GM23248 (cell line): Measurements from ENCODE around the gene MCL1. TPM values are rescaled to one million over a fixed set of nuclear protein-coding genes. Genes with fewer than 3 reads are reported as not detected.
A peak's percentile ranks its signal among the peaks of the same experiment; 100 is the strongest.

Experiments used
- DNase-seq: peaks from one replicate; pipeline ENCODE4 v3.0.0-alpha.2; 2015
- H2AFZ ChIP-seq: fragments of 200-600 bp; sonication (generic); 2 replicates; pipeline ENCODE4 v1.6.1; 2016; ENCODE audit warnings: antibody characterized with exemption
- H3F3A ChIP-seq: fragments of 200-600 bp; sonication (generic); 2 replicates; pipeline ENCODE4 v1.6.1; 2016; ENCODE audit warnings: mild to moderate bottlenecking, antibody characterized with exemption, mixed run types; ENCODE audit not compliant: insufficient read depth
- H3K27ac ChIP-seq: fragments of 200-600 bp; sonication (generic); 2 replicates; pipeline ENCODE4 v1.5.1; 2016; ENCODE audit warnings: mild to moderate bottlenecking
- H3K27me3 ChIP-seq: fragments of 200-600 bp; sonication (generic); replicated peaks from 2 replicates; pipeline ENCODE4 v1.6.1; 2016; ENCODE audit warnings: mild to moderate bottlenecking; ENCODE audit not compliant: insufficient read depth
- H3K36me3 ChIP-seq: fragments of 200-600 bp; sonication (generic); 2 replicates; pipeline ENCODE4 v1.6.1; 2016; ENCODE audit warnings: low read depth, mild to moderate bottlenecking
- H3K4me1 ChIP-seq: fragments of 200-600 bp; sonication (generic); 2 replicates; pipeline ENCODE4 v1.6.1; 2016; ENCODE audit warnings: mild to moderate bottlenecking; ENCODE audit not compliant: insufficient read depth
- H3K4me2 ChIP-seq: fragments of 200-600 bp; sonication (generic); one replicate; pipeline ENCODE4 v1.6.1; 2016; ENCODE audit warnings: mild to moderate bottlenecking; ENCODE audit not compliant: unreplicated experiment
- H3K4me3 ChIP-seq: fragments of 200-600 bp; sonication (generic); 2 replicates; pipeline ENCODE4 v1.5.1; 2016; ENCODE audit warnings: mild to moderate bottlenecking
- H3K79me2 ChIP-seq: fragments of 200-600 bp; sonication (generic); 2 replicates; pipeline ENCODE4 v1.6.1; 2016; ENCODE audit warnings: mild to moderate bottlenecking; ENCODE audit not compliant: insufficient read depth
- H3K9ac ChIP-seq: fragments of 200-600 bp; sonication (generic); 2 replicates; pipeline ENCODE4 v1.6.1; 2016; ENCODE audit warnings: mild to moderate bottlenecking
- H3K9me2 ChIP-seq: fragments of 200-600 bp; sonication (generic); 2 replicates; pipeline ENCODE4 v1.6.1; 2016; ENCODE audit warnings: mixed run types, mild to moderate bottlenecking, moderate library complexity; ENCODE audit not compliant: insufficient read depth
- H3K9me3 ChIP-seq: fragments of 200-600 bp; sonication (generic); one replicate; pipeline ENCODE4 v1.6.1; 2017; ENCODE audit warnings: low read depth
- H4K20me1 ChIP-seq: fragments of 200-600 bp; sonication (generic); 2 replicates; pipeline ENCODE4 v1.6.0; 2016; ENCODE audit not compliant: insufficient read depth
- EZH2 ChIP-seq: fragments of 200-600 bp; sonication (generic); IDR thresholded peaks from 2 replicates; pipeline ENCODE4 v1.6.1; 2018; ENCODE audit warnings: antibody characterized with exemption, mild to moderate bottlenecking; ENCODE audit not compliant: insufficient read depth, poor library complexity, severe bottlenecking
- EZH2phosphoT487 ChIP-seq: fragments of 200-600 bp; sonication (generic); IDR thresholded peaks from 2 replicates; pipeline ENCODE4 v1.6.1; 2018; ENCODE audit warnings: antibody characterized with exemption, moderate library complexity, mild to moderate bottlenecking, low read depth; ENCODE audit not compliant: insufficient read depth
- WGBS, 2 experiments: methylation state at CpG; one replicate each; pipeline ENCODE4 v1.1.6; 2015 to 2017; ENCODE audit warnings: low lambda C conversion rate in 2 of 2, low coverage in 1 of 2; ENCODE audit errors: missing lambda C conversion rate in 2 of 2; 5-methylcytosine and 5-hydroxymethylcytosine counted together
- in situ Hi-C: fragments of 300-500 bp; cut with MboI; formaldehyde crosslinking; loops from 2 replicates; pipeline ENCODE4 v1.15.0; 2020
- polyA plus RNA-seq: library from polyadenylated mRNA; unstranded; fragments of >200 nt; fragmentation: Nextera tagmentation; extraction: Ambion mirVana; gene quantifications from 2 replicates; pipeline ENCODE4 v1.2.1, GENCODE V29; 2016
- total RNA-seq: library from RNA; depleted of rRNA; stranded (reverse); fragments of >200 nt; shearing (Covaris generic); gene quantifications from 2 replicates; pipeline ENCODE4 v1.2.3, GENCODE V29; 2014

Gene MCL1
- total and polyA plus RNA-seq, 2 experiments from 2014 or later = 84.7 to 310 TPM

GRCh38 chr1:150535511-150536287 is 43.7 kb downstream of the MCL1 start:
- H3K27me3 ChIP-seq = no peaks in the 10 kb centered on the region
- H3K4me1 ChIP-seq = peaks cover 67% of the 10 kb centered on the region
- no peaks in the 10 kb centered on the region for H4K20me1 ChIP-seq
- peak overlapping the region; percentile 74 for H3K27ac ChIP-seq
- TF ChIP-seq EZH2 = no peak
- TF ChIP-seq EZH2phosphoT487 = no peak
- in situ Hi-C loops = no loop called here
- H3K9ac ChIP-seq = peak overlapping the region; percentile 31
- H3K9me3 ChIP-seq = no peaks in the 10 kb centered on the region
- H3K9me2 ChIP-seq = no peaks in the 10 kb centered on the region
- peaks cover 45% of the 10 kb centered on the region for H3F3A ChIP-seq
- H3K4me3 ChIP-seq = no peak overlapping the region
- H3K4me2 ChIP-seq = peak overlapping the region; percentile 22
- WGBS, 2 experiments = 36 to 37% methylated on average over 14 of the region's 14 CpGs
- DNase-seq = peak; percentile 83
- no peaks in the 10 kb centered on the region for H3K79me2 ChIP-seq
- H3K36me3 ChIP-seq = no peaks in the 10 kb centered on the region
- H2AFZ ChIP-seq = peak overlapping the region; percentile 27; the same call in 1 of the 2 replicates

GRCh38 chr1:150534002-150534401 is 45.4 kb downstream of the MCL1 start:
- Histone ChIP-seq H3K9me2 (no peaks in the 10 kb centered on the region), H3K27me3 (no peaks in the 10 kb centered on the region), H3K27ac (no peak overlapping the region), H2AFZ (no peak overlapping the region), H3K4me3 (no peak overlapping the region), H3K4me2 (no peak overlapping the region), H3K4me1 (peaks cover 70% of the 10 kb centered on the region), H3K36me3 (no peaks in the 10 kb centered on the region), H3K9me3 (no peaks in the 10 kb centered on the region), H4K20me1 (no peaks in the 10 kb centered on the region), H3F3A (peaks cover 49% of the 10 kb centered on the region), H3K79me2 (no peaks in the 10 kb centered on the region), H3K9ac (no peak overlapping the region)
- TF ChIP-seq EZH2phosphoT487 (no peak), EZH2 (no peak)
- in situ Hi-C loops = no loop called here
- DNase-seq = no peak
- WGBS, 2 experiments = 97 to 99% methylated on average over 6 of the region's 6 CpGs

DNA sequence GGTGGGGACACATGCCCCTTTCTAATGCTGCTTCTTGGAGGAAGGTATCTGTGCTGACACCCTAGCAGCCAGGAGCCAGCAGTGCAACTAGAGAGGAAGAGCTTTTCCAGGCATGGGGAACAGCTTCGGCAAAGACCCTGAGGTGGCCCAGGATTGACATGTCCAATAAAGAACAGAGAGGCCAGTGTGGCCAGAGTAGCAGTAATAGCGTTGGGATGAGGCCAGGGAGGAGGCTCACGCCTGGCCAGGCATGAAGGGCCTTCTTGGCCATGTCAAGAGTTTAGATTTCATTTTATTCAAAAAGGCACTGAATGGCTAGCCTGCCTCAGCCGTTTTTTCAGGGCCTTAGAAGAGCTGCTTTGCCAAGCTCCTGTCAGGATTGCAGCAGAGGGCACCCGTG is 46.5 kb downstream of the MCL1 start:
- Histone ChIP-seq H3F3A (peaks cover 59% of the 10 kb centered on the region), H3K4me1 (peaks cover 70% of the 10 kb centered on the region), H3K36me3 (no peaks in the 10 kb centered on the region), H2AFZ (peak overlapping the region; percentile 65), H3K9me2 (no peaks in the 10 kb centered on the region), H3K9me3 (no peaks in the 10 kb centered on the region), H3K9ac (peak overlapping the region; percentile 68), H3K4me3 (0 out of 2 replicates have a peak overlapping the region, but pooled peaks have one; percentile 8), H3K79me2 (no peaks in the 10 kb centered on the region), H3K27me3 (no peaks in the 10 kb centered on the region), H4K20me1 (no peaks in the 10 kb centered on the region), H3K27ac (peak overlapping the region; percentile 82), H3K4me2 (peak overlapping the region; percentile 26)
- DNase-seq = peak; percentile 25
- no peak for TF ChIP-seq EZH2phosphoT487
- no peak for TF ChIP-seq EZH2
- in situ Hi-C loops = no loop called here
- 8 to 17% methylated on average over 5 of the region's 5 CpGs for WGBS, 2 experiments

DNA sequence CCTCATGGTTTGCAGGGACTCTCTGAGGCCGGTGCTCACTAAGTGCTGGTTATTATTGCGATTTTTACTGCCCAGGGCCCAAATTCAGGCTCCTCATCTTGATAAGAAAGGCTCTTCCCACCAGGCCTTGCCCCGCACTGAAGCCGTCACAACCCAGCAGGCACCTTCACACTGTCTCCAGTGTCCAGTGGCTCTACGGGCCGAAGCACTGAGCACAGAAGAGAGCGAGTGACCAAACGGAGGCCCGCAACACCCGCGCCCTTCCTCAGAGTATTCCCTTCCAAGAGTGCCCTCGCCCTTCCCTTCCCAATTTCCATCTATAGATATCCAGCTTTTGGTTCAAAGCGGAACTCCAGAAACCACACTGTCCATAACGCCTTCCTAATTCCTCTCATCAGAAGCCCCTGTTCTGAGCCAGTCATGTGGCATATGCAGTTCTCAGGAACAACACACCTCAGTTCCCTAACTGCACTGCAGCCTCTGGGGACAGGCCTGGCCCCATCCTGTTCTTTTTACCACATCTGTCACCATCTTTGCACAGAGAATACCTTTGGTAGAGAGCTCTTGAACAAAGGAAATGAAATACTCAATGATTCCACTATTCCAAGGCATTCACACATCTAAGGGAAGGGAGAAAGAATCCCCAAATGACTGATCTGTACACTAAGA is 48.8 kb downstream of the MCL1 start:
- in situ Hi-C loops = no loop called here
- Histone ChIP-seq H3K79me2 (no peaks in the 10 kb centered on the region), H3K36me3 (no peaks in the 10 kb centered on the region), H3K4me1 (peaks cover 54% of the 10 kb centered on the region), H3K9ac (no peak overlapping the region), H4K20me1 (no peaks in the 10 kb centered on the region), H3K27me3 (no peaks in the 10 kb centered on the region), H3F3A (peaks cover 47% of the 10 kb centered on the region), H2AFZ (no peak overlapping the region), H3K9me2 (no peaks in the 10 kb centered on the region), H3K9me3 (no peaks in the 10 kb centered on the region), H3K4me2 (no peak overlapping the region), H3K4me3 (no peak overlapping the region), H3K27ac (no peak overlapping the region)
- TF ChIP-seq EZH2phosphoT487 (no peak), EZH2 (no peak)
- no peak for DNase-seq
- 96 to 98% methylated on average over 14 of the region's 14 CpGs for WGBS, 2 experiments
